ENCODE results near the gene LFNG. TPM values are rescaled to one million over a fixed set of nuclear protein-coding genes. Genes with fewer than 3 reads are reported as not detected.

Gene LFNG
- total RNA-seq, 2 experiments from 2014 or later: 19.7 to 22.7 TPM

GRCh38 chr7:2499719-2500430 is 19.7 kb upstream of the LFNG start:
- no peak overlapping the region for H3K4me3 Mint-ChIP-seq
- peaks cover 5% of the 10 kb centered on the region for H3K27me3 Mint-ChIP-seq (ENCODE audit: low read depth)
- H3K36me3 Mint-ChIP-seq (ENCODE audit: low read depth): no peaks in the 10 kb centered on the region
- no peak for DNase-seq
- no peaks in the 10 kb centered on the region for H3K9me3 Mint-ChIP-seq
- CTCF ChIA-PET: interaction anchor here (0.6 kb wide), 1 partner anchor 238 kb away, joined by 3 read pairs; no protein-coding TSS in a partner anchor
- no peak overlapping the region for H3K27ac Mint-ChIP-seq
- intact Hi-C loops (cut with micrococcal nuclease): no loop called here
- peaks cover 4% of the 10 kb centered on the region for H3K4me1 Mint-ChIP-seq (ENCODE audit: low read depth)

GRCh38 chr7:2500701-2501100 is 18.9 kb upstream of the LFNG start:
- Mint-ChIP-seq H3K27ac (no peak overlapping the region), H3K27me3 (ENCODE audit: low read depth) (peaks cover 5% of the 10 kb centered on the region), H3K4me3 (no peak overlapping the region), H3K36me3 (ENCODE audit: low read depth) (no peaks in the 10 kb centered on the region), H3K4me1 (ENCODE audit: low read depth) (peaks cover 4% of the 10 kb centered on the region), H3K9me3 (no peaks in the 10 kb centered on the region)
- DNase-seq: no peak
- intact Hi-C loops (cut with micrococcal nuclease): no loop called here
- CTCF ChIA-PET: interaction anchor here (0.7 to 1.8 kb wide), 2 partner anchors 17 to 22 kb away, joined by 4 to 5 read pairs; no protein-coding TSS in a partner anchor

- peaks cover 4% of the 10 kb centered on the region for H3K4me1 Mint-ChIP-seq (ENCODE audit: low read depth)
- intact Hi-C loops (cut with micrococcal nuclease): no loop called here
- CTCF ChIA-PET: interaction anchor here (0.7 to 1.8 kb wide), 3 partner anchors 18 to 765 kb away, joined by 3 to 5 read pairs (median 4); no protein-coding TSS in a partner anchor
- H3K4me3 Mint-ChIP-seq: no peak overlapping the region
- no peak overlapping the region for H3K27ac Mint-ChIP-seq
- no peak for DNase-seq
- no peaks in the 10 kb centered on the region for H3K27me3 Mint-ChIP-seq (ENCODE audit: low read depth)
- H3K36me3 Mint-ChIP-seq (ENCODE audit: low read depth): no peaks in the 10 kb centered on the region
- H3K9me3 Mint-ChIP-seq: no peaks in the 10 kb centered on the region
These were observed 17.5 kb upstream of the LFNG start for GRCh38 chr7:2501947-2502646.

- CTCF ChIA-PET: interaction anchor here (1.2 kb wide), 1 partner anchor 34 kb away, joined by 4 read pairs; no protein-coding TSS in a partner anchor
- no peak for DNase-seq
- Mint-ChIP-seq H3K36me3 (ENCODE audit: low read depth) (no peaks in the 10 kb centered on the region), H3K27ac (no peak overlapping the region), H3K4me3 (no peak overlapping the region), H3K4me1 (ENCODE audit: low read depth) (peaks cover under 1% of the 10 kb centered on the region), H3K27me3 (ENCODE audit: low read depth) (no peaks in the 10 kb centered on the region), H3K9me3 (no peaks in the 10 kb centered on the region)
- intact Hi-C loops (cut with micrococcal nuclease): no loop called here
These were observed 17.0 kb upstream of the LFNG start for GRCh38 chr7:2502647-2502966.

- no peaks in the 10 kb centered on the region for H3K36me3 Mint-ChIP-seq (ENCODE audit: low read depth)
- no peak overlapping the region for H3K27ac Mint-ChIP-seq
- H3K4me3 Mint-ChIP-seq: no peak overlapping the region
- H3K4me1 Mint-ChIP-seq (ENCODE audit: low read depth): peaks cover 6% of the 10 kb centered on the region
- no peaks in the 10 kb centered on the region for H3K27me3 Mint-ChIP-seq (ENCODE audit: low read depth)
- CTCF ChIA-PET: interaction anchor here (1.2 kb wide), 1 partner anchor 34 kb away, joined by 4 read pairs; no protein-coding TSS in a partner anchor
- intact Hi-C loops (cut with micrococcal nuclease): no loop called here
- no peaks in the 10 kb centered on the region for H3K9me3 Mint-ChIP-seq
- DNase-seq: no peak
These were observed 16.3 kb upstream of the LFNG start for GRCh38 chr7:2503056-2503941.

GRCh38 chr7:2504128-2504888 is 15.3 kb upstream of the LFNG start:
- Mint-ChIP-seq H3K27ac (no peak overlapping the region), H3K4me1 (ENCODE audit: low read depth) (peaks cover 16% of the 10 kb centered on the region), H3K36me3 (ENCODE audit: low read depth) (no peaks in the 10 kb centered on the region), H3K9me3 (no peaks in the 10 kb centered on the region), H3K4me3 (no peak overlapping the region), H3K27me3 (ENCODE audit: low read depth) (no peaks in the 10 kb centered on the region)
- intact Hi-C loops (cut with micrococcal nuclease): no loop called here
- CTCF ChIA-PET: no interaction called here
- no peak for DNase-seq

GRCh38 chr7:2504889-2505375 is 14.6 kb upstream of the LFNG start:
- Mint-ChIP-seq H3K4me1 (ENCODE audit: low read depth) (peaks cover 23% of the 10 kb centered on the region), H3K36me3 (ENCODE audit: low read depth) (no peaks in the 10 kb centered on the region), H3K27ac (no peak overlapping the region), H3K4me3 (no peak overlapping the region), H3K27me3 (ENCODE audit: low read depth) (no peaks in the 10 kb centered on the region), H3K9me3 (no peaks in the 10 kb centered on the region)
- intact Hi-C loops (cut with micrococcal nuclease): no loop called here
- no peak for DNase-seq
- CTCF ChIA-PET: no interaction called here

GRCh38 chr7:2505401-2505800 is 14.2 kb upstream of the LFNG start:
- peaks cover 27% of the 10 kb centered on the region for H3K4me1 Mint-ChIP-seq (ENCODE audit: low read depth)
- H3K4me3 Mint-ChIP-seq: no peak overlapping the region
- H3K36me3 Mint-ChIP-seq (ENCODE audit: low read depth): no peaks in the 10 kb centered on the region
- no peak for DNase-seq
- intact Hi-C loops (cut with micrococcal nuclease): no loop called here
- CTCF ChIA-PET: no interaction called here
- no peak overlapping the region for H3K27ac Mint-ChIP-seq
- no peaks in the 10 kb centered on the region for H3K27me3 Mint-ChIP-seq (ENCODE audit: low read depth)
- no peaks in the 10 kb centered on the region for H3K9me3 Mint-ChIP-seq

GRCh38 chr7:2507208-2507916 is 12.2 kb upstream of the LFNG start:
- no peak overlapping the region for H3K4me3 Mint-ChIP-seq
- no peaks in the 10 kb centered on the region for H3K36me3 Mint-ChIP-seq (ENCODE audit: low read depth)
- CTCF ChIA-PET: interaction anchor here (0.6 kb wide), 2 partner anchors 102 to 174 kb away, joined by 3 read pairs; no protein-coding TSS in a partner anchor
- no peak for DNase-seq
- intact Hi-C loops (cut with micrococcal nuclease): no loop called here
- H3K9me3 Mint-ChIP-seq: no peaks in the 10 kb centered on the region
- H3K27ac Mint-ChIP-seq: no peak overlapping the region
- H3K4me1 Mint-ChIP-seq (ENCODE audit: low read depth): peaks cover 46% of the 10 kb centered on the region
- no peaks in the 10 kb centered on the region for H3K27me3 Mint-ChIP-seq (ENCODE audit: low read depth)

GRCh38 chr7:2507917-2508306 is 11.7 kb upstream of the LFNG start:
- intact Hi-C loops (cut with micrococcal nuclease): loop anchor here (1.0 kb wide), 3 partner anchors 12 to 47 kb away; partner anchors contain the start of gene BRAT1
- no peaks in the 10 kb centered on the region for H3K36me3 Mint-ChIP-seq (ENCODE audit: low read depth)
- no peaks in the 10 kb centered on the region for H3K9me3 Mint-ChIP-seq
- CTCF ChIA-PET: interaction anchor here (0.6 to 1.7 kb wide), 2 partner anchors 23 to 101 kb away, joined by 3 to 5 read pairs; no protein-coding TSS in a partner anchor
- H3K27ac Mint-ChIP-seq: no peak overlapping the region
- no peaks in the 10 kb centered on the region for H3K27me3 Mint-ChIP-seq (ENCODE audit: low read depth)
- H3K4me1 Mint-ChIP-seq (ENCODE audit: low read depth): peaks cover 52% of the 10 kb centered on the region
- H3K4me3 Mint-ChIP-seq: no peak overlapping the region
- no peak for DNase-seq
